Stimulated activated CD8-positive, alpha-beta memory T cell treated with anti-CD3 and anti-CD28 coated beads, Interleukin-4, amount 100 ng/mL, for 48 hours (primary cell): Measurements from ENCODE around the gene TRIM2.

Experiments
- DNase-seq: peaks from one replicate; pipeline ENCODE4 v3.0.0-alpha.2; 2020

TRIM2 gene

DNA sequence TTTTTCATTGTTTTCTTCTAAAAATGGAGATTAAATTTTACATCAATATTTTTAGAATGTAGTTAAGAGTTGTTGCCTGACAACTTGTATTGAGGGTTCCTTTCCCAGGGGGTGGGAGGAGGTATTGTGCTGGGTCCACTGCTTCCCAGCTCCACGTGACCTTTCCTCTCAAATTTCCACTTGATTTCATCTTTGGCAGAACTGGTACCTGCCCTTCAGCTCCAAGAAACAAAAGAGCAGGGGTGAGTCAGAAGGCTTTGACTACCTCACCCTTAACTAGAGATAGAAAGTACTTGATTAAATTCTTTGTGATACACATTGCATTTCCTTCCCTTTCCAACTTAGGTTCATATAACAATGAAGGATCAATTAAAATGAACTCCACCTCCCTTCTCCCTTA lies 19.7 kb downstream of the TRIM2 start:
- DNase-seq, result no peak

- no peak for DNase-seq
These were observed 20.2 kb downstream of the TRIM2 start for GRCh38 chr4:153224474-153224873.

DNA sequence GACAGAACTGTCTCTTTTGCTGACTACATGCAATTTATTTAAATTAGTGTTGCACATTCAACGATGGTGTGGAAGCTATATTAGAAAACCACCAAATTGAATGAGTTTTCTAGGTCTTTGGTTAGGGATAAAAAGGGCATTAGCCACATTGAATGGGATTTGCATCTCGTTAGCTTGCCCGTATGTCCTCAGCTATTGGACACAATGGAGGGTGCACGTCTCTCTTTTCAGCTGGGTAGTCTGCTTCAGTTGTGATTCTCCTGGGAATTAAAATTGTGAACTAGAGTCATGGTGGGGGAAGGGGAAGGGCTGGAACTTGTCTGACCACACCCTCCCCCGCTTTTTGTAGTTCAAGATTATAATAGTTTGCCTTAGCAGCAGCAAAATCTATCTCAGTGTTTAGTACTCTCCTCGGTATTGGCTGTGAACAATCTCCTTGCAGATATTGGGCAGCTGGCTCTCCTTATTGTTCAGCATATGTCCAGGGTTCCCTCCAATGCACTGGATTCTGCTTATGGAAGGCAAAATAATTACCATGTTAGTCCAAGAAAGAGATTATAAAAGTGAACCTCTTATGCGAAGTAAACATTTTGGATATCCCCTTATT lies 23.3 kb downstream of the TRIM2 start:
- no peak for DNase-seq

DNA sequence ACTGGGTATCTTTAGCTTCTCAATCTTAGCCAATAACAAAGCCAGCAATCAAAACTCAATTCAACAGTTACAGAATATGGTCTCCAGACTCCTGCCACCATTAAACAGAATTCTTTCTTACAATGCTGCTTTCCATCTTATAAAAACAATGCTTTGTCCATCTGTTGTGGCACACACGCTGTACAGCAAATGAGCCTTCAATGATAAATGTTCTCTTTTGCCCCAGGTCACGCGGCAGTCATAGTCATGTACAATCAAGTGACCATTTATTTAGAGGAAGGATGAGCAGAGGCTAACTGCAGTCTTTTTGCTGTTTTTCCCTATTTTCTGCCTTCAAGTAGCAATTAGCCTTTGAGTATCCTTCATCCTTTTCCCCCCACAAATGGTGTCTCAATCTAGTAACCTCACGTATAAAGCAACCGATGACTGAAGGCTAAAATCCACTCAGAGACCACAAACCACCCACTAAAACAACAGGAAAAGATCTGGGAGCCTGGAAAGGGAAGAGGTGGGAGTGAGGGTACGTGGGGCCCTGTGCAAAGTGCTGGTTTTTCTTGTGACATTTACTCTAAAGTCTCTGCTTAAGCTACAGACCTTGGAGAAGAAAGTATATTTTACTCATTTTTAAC lies 24.4 kb downstream of the TRIM2 start:
- DNase-seq, result no peak

DNA sequence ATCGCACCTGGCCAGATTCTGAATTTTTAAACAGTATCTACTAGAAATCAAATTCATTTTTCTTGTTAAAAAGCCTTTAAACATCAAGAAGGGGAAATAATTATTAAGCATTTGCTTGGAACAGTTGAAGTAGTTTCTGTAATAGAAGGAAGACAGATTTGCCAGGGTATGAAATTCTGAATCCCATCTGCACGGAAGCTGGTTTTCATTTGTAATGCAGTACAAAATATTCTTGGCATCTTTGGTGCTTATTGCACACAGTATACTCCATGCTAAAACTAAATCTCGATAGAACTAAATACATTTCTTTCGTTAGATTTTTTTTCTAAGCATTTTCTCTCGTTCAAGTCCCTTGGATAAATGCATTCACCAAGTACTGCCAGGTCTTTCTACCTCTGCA lies 25.3 kb downstream of the TRIM2 start:
- DNase-seq, result no peak

GRCh38 chr4:153232768-153233167 lies 28.5 kb downstream of the TRIM2 start:
- no peak for DNase-seq

DNA sequence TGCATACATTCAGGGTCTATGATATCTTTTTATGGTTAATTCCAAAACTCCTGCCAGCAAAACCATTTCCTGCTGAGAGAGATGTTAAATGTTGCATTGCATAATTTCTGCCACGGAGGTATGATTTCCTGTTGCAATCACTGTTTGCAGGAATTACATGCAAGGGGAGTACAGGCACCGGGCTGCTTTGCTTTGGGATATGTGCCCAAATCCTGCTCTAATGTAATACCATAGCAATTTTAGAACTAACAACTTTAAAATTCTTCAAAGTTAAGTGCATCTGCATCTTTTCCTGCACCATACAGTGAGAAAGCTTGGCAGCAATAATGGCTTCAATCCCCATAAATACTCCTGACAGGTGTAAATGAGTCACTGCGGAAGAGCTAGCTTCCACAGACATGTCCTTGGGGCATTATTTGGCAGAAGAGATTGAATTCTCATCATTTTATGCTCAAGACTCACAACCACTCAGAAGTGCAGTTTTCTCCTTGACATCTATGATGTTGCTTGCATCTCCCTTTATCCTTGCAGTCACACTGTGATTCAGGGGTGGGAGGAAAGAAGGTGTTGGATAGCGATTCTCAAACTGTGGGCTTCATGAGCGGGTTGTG lies 29.6 kb downstream of the TRIM2 start:
- DNase-seq, result no peak

DNA sequence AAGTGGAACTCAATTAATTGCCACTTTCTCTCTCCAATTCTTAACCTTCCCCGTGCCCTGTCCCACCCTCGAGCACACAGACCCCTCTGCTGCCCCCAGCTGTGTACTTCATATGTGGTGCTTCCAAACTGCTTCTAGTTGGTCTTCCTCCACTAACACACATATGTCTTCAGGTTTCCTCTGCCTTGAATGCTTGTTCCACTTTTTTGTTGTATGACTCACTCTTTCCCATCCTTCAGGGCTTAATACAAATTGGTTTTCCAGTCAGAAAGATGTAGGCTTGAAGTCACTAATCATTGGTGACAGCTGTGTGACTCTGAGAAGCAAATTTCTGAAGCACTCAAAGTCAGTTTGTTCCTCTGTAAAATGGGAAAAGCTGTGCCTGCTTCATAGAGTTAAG lies 30.6 kb downstream of the TRIM2 start:
- no peak for DNase-seq

DNA sequence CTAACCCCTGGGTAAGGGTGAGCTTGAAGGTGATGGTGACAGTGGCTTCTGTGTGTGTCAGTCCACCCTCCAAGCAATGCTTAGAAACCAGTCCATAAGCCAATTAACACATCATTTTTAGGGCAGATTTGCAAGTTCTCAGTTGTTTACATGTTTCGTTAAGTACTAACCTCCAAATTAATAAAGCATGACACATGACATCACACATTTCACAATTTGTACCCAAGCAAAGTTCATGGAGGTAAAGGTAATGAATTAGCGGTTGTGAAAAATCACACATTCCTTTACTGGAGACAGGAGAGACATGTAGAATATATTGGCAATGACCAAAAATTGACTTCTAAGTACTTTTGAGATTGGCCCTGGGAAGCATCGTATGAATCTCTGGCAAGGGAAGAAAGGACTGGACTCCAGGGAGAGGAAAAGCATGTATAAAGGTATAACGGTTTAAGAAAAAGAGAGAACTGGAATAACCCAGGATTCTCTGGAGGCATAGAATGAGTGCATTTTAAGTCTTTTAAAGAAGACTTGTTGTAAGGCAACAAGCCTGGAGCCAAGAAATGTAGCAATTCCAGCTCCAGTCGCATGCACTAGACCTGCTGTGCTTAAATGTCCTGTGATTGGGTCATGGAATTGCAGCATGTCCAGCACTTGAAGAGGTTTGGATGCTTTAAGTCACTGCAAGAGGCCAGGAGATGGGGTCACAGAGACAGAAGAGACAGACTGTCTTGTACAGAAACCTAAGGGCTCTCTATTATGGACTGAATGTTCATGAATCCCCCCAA lies 34.1 kb downstream of the TRIM2 start:
- DNase-seq, result no peak

GRCh38 chr4:153239409-153239808 lies 35.2 kb downstream of the TRIM2 start:
- no peak for DNase-seq

DNA sequence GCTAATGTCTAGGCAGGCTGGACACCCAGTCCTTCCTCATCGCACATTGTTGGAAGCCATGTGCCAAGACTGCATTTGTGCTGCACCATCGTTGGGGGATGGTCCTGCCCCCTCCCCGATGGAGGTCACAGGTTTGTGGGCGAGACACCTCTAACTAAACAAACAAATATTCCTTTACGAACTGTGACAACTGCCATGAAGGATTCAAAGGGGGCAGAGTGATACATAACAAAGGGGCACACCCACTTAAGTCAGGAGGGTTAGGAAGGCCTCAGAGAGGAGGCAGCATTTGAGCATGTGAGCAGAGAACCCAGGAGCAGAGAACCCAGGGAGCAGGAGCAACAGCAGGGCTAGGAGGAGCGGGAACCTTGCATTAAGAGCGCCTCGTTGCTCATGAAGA lies 37.1 kb downstream of the TRIM2 start:
- DNase-seq, result no peak

DNA sequence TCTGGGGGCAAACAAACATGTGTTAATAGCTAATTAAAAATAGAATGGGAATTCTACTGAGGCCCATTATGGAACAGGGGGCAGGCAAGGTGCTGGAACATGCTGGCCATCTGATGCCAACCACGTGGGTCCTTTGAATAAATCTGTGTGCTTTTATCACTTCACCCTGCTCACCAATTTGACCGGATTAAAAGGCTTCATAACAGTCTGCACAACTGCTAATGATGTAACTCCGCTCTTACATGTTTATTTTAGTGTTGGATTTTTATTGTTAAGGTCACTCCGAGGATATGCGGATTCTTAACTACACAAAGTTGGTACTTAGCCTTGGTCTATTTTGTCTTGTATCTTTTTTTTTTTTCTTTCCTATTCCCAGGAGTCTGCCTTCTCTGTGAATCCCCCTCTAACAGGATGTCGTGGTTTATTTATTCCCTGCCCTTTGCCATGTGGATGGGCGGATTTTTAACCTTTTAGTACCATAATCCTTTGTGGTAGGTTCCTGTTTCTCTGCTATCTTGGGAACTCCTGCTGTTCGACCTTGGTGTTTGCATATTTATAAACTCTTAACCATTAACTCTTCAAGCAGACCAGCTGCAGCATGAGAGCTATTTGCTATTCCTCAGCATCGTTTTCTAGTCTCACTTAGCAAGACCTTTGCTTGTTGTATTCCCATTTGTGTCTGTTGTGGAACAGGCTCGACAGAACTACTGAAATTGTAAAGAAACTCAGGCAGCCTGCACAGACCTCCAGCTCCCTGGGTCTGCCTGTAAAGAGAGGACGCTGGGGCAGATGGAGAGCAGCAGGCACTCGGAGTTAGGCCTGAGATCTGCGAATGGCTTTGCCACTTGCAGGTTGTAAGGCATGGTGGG lies 38.0 kb downstream of the TRIM2 start:
- DNase-seq, result no peak

DNA sequence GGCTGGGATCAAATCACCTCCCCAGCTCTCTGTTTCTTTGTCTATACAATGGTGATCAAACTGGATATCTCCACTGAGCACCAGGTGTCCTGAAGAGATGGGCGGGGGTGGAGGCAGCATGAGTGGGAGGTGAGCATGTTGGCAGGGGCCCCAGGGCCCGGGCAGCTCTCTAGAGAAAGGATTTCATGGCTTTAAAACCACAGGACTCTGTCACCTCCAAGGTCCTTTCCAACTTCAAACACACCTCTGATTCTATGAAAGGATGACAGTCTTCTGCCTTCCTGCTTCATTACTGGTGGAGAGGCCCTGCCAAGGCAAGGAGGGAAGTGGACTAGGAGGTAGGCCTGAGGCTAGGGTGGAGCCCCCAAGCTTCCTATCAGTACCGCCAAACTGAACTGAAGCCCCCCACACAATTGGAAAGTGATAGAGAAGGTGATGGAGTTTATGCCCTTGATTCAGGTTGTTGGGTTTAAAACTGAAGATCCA lies 38.6 kb downstream of the TRIM2 start:
- no peak for DNase-seq

DNA sequence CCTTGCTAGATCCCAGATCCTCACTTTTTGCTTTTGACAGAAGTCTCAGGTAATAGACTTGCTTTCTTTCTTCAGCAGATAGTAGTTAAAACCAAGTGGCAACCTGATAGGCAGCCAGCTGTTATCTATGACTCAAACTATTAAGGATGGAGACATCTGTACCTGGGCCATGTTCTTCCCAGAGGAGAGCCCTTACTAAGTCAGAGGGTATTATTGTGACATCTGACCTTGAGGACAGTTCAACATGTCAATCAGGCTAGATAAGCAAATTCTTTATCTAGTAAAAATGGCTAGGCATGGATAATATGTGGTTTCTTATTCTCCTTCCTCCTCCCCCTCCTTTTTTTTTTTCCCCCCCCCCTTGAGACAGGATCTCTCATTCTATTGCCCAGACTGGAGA lies 39.2 kb downstream of the TRIM2 start:
- no peak for DNase-seq

DNA sequence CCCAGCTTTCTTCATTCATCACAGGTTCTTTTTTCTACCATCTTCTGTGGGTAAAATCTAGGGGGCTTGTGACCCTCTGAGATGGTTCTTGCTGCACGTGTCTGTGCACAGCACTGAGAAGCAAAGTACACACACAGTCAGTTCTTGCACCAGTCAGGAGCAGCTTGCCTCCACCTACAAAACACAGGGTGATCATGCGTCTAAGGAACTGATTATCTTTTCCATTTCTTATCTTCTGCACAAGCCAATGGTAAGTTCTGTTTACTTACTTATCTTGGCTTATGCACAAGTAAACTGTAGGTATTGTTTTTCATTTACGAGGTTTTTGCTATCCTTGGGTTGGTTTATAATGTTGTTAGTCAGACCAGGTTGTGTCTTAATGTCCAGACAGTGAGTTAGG lies 40.7 kb downstream of the TRIM2 start:
- no peak for DNase-seq

- DNase-seq, result no peak
These were observed 41.5 kb downstream of the TRIM2 start for GRCh38 chr4:153245775-153246174.

GRCh38 chr4:153246446-153247115 lies 42.3 kb downstream of the TRIM2 start:
- no peak for DNase-seq

DNA sequence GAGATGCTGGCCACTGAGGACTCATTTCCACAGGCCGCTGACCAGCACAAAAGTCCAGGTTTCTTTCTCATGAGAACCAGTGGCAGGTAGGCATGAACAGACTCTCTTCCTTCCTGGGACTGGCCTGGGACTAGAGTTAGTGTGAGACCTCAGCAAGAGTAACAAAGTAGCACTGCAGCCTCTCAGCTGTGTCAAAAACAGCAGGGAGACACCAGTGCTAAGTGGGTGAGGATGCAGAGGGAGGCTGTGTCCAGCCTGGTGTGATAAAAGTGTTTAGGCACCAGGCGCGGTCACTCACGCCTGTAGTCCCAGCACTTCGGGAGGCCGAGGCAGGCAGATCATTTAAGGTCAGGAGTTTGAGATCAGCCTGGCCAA lies 42.9 kb downstream of the TRIM2 start:
- no peak for DNase-seq

DNA sequence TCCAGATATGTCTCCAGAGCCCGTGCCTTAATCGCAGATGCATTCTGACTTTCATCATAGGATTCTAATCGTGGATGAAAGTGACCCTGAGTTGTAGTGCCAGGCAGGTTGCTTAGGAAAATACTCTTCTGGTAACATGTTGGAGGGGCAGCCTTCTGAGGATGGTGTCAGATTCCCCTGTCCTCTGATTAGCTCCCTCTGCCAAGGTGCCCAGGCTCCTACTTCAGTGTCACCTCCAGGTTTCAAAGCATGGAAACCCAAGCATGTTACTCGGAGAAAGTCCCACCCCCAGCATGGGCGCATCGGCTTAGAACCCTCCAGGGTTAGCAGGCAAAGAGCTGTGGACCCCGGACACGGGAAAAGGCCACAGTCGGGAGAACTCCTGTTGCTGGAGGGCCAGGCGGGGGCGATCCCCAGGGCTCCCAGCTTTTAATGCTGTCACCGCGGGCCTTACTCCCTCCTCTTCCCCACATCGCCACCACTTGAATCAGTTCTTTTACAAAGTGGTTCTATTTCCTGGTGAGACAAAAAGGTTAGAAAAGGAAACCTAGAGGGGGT lies 44.5 kb downstream of the TRIM2 start:
- no peak for DNase-seq

DNA sequence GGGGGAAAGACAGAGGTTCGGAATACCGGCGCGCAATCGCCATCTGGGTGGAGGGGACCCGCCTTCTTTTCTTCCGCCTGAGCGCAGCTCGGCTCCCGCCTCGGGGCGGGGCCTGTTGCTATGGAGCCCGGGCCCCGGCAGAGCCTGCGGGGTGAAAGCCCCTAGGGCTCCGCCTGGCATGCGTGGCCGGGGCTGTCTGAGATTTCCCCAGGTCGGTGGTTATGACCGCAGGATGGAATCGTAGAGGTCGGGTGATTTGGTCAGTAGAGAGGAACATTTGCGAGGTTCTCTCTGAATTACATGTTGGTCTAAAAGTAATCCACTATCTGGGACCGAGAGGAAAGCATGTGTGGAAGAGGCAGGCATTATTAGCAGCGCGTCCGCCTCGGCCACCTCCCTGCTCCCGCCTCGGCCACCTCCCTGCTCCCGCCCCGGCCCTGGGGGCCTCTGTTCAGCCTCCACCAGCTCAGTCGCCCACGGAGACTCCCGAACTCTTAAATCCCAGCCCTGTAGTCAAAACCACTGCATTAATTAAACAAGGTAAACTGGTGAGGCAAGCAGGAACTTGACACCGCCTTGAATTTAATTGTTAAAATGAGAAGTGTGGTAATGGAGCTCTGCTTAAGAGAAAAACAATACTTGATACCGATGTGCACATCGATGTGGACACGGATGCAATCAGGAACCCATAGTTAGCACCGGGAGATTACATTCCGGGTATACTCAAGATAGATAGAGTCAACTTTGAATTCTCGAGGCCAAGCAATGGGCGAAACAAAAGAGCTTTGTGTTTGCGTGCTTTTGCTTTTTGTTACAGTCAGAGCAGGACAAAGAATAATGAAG lies 45.2 kb downstream of the TRIM2 start:
- DNase-seq, result peak; percentile 85

- DNase-seq, result no peak
These were observed 47.9 kb downstream of the TRIM2 start for GRCh38 chr4:153252122-153252521.
